Liver (tissue), 9 donors: ENCODE data around the gene THAP4. TPM values are rescaled to one million over a fixed set of nuclear protein-coding genes. Genes with fewer than 3 reads are reported as not detected.

Experiments used
- DNase-seq: peaks from one replicate; pipeline ENCODE4 v3.0.0-alpha.2; 2017; ENCODE audit warnings: low spot score
- H3K27ac ChIP-seq, 2 donors: one replicate each; pipeline ENCODE4 v1.7.0; 2013; ENCODE audit warnings: inconsistent platforms in 2 of 2, low read length in 2 of 2, control low read depth in 1 of 2, low read depth in 1 of 2, mild to moderate bottlenecking in 1 of 2
- H3K27me3 ChIP-seq, 4 donors: one replicate each; pipeline versions ENCODE4 v1.6.1 to v1.7.0; 2013; ENCODE audit warnings: low read length in 3 of 4, inconsistent platforms in 1 of 4, mild to moderate bottlenecking in 1 of 4, moderate library complexity in 1 of 4; ENCODE audit not compliant: control insufficient read depth in 4 of 4, insufficient read depth in 4 of 4
- H3K36me3 ChIP-seq, 4 donors: one replicate each; pipeline versions ENCODE4 v1.6.1 to v1.7.0; 2013; ENCODE audit warnings: low read length in 3 of 4, mild to moderate bottlenecking in 3 of 4, low read depth in 1 of 4, moderate library complexity in 1 of 4; ENCODE audit not compliant: control insufficient read depth in 4 of 4, insufficient read depth in 3 of 4
- H3K4me1 ChIP-seq, 4 donors: one replicate each; pipeline versions ENCODE4 v1.6.1 to v1.7.0; 2013; ENCODE audit warnings: low read length in 3 of 4, mild to moderate bottlenecking in 3 of 4, moderate library complexity in 1 of 4; ENCODE audit not compliant: control insufficient read depth in 4 of 4, insufficient read depth in 4 of 4
- H3K4me3 ChIP-seq, 3 donors: one replicate each; pipeline versions ENCODE4 v1.6.1 to v1.7.0; 2013; ENCODE audit warnings: low read length in 3 of 3, control low read depth in 1 of 3, low read depth in 1 of 3, mild to moderate bottlenecking in 1 of 3
- H3K9ac ChIP-seq, 2 donors: one replicate each; pipeline ENCODE4 v1.7.0; 2013; ENCODE audit warnings: low read length in 2 of 2, mild to moderate bottlenecking in 2 of 2, moderate library complexity in 2 of 2, control low read depth in 1 of 2, low read depth in 1 of 2
- H3K9me3 ChIP-seq, 4 donors: one replicate each; pipeline versions ENCODE4 v1.6.1 to v1.7.0; 2013; ENCODE audit warnings: low read length in 3 of 4; ENCODE audit not compliant: control insufficient read depth in 4 of 4
- EGR1 ChIP-seq, 2 donors: IDR thresholded peaks; 2 replicates each; pipeline ENCODE4 v1.6.1; 2016 to 2018; ENCODE audit warnings: antibody characterized with exemption in 2 of 2, low read depth in 2 of 2
- FOXA2 ChIP-seq: IDR thresholded peaks from 2 replicates; pipeline ENCODE4 v1.6.1; 2016; ENCODE audit warnings: antibody characterized with exemption
- GABPA ChIP-seq, 2 donors: IDR thresholded peaks in 1 of 2; conservative IDR thresholded peaks in 1 of 2; 2 replicates each; pipeline ENCODE4 v1.6.1; 2016; ENCODE audit warnings: antibody characterized with exemption in 2 of 2, mild to moderate bottlenecking in 1 of 2, moderate library complexity in 1 of 2
- HNF4A ChIP-seq, 2 donors: conservative IDR thresholded peaks; 2 replicates each; pipeline ENCODE4 v1.6.1; 2016; ENCODE audit warnings: antibody characterized with exemption in 2 of 2, mild to moderate bottlenecking in 2 of 2
- HNF4G ChIP-seq: IDR thresholded peaks from 2 replicates; pipeline ENCODE4 v1.6.1; 2016; ENCODE audit warnings: antibody characterized with exemption
- JUND ChIP-seq, 2 donors: IDR thresholded peaks; 2 replicates each; pipeline ENCODE4 v1.6.1; 2016; ENCODE audit warnings: antibody characterized with exemption in 2 of 2
- NR2F2 ChIP-seq: IDR thresholded peaks from 2 replicates; pipeline ENCODE4 v1.6.1; 2016; ENCODE audit warnings: antibody characterized with exemption
- RAD21 ChIP-seq, 2 donors: IDR thresholded peaks; 2 replicates each; pipeline ENCODE4 v1.6.1; 2016; ENCODE audit warnings: antibody characterized with exemption in 2 of 2, mild to moderate bottlenecking in 2 of 2
- RXRA ChIP-seq, 2 donors: IDR thresholded peaks; 2 replicates each; pipeline ENCODE4 v1.6.1; 2017 to 2018; ENCODE audit warnings: antibody characterized with exemption in 2 of 2, mild to moderate bottlenecking in 1 of 2
- SP1 ChIP-seq: IDR thresholded peaks from 2 replicates; pipeline ENCODE4 v1.6.1; 2018; ENCODE audit warnings: antibody characterized with exemption, mild to moderate bottlenecking
- TAF1 ChIP-seq: conservative IDR thresholded peaks from 2 replicates; pipeline ENCODE4 v1.6.1; 2016; ENCODE audit warnings: antibody characterized with exemption, mild to moderate bottlenecking
- YY1 ChIP-seq: IDR thresholded peaks from 2 replicates; pipeline ENCODE4 v1.6.1; 2016; ENCODE audit warnings: antibody characterized with exemption, mild to moderate bottlenecking
- WGBS: extraction: QIAGEN DNeasy Blood & Tissue Kit; methylation state at CpG from one replicate; pipeline ENCODE4 v1.1.7; 2013; 5-methylcytosine and 5-hydroxymethylcytosine counted together
- polyA plus RNA-seq, 2 donors: library from polyadenylated mRNA; stranded (reverse) in 1 of 2; unstranded in 1 of 2; fragments of 200-250 nt in 1 of 2; fragments of >200 nt in 1 of 2; fragmentation: Nextera tagmentation in 1 of 2; extraction: Ambion mirVana in 1 of 2; gene quantifications; one replicate each; pipeline versions ENCODE4 v1.2.1 to v1.2.3, GENCODE V29; 2013 to 2015
- total RNA-seq, 2 donors: library from RNA; depleted of rRNA; stranded (reverse); fragments of >200 nt; gene quantifications; one replicate each; pipeline ENCODE4 v1.2.3, GENCODE V29; 2014
- TF ChIP-seq, protein P1 (sequence below): IDR thresholded peaks from 2 replicates; pipeline ENCODE4 v1.6.1; 2016; ENCODE audit warnings: antibody characterized with exemption
- TF ChIP-seq, protein P2 (sequence below): IDR thresholded peaks from 2 replicates; pipeline ENCODE4 v1.6.1; 2016; ENCODE audit warnings: antibody characterized with exemption
- TF ChIP-seq, protein P3 (sequence below): IDR thresholded peaks from 2 replicates; pipeline ENCODE4 v1.6.1; 2016; ENCODE audit warnings: antibody characterized with exemption, mild to moderate bottlenecking
- TF ChIP-seq, protein P4 (sequence below): fragments of 150-350 bp; IDR thresholded peaks from 2 replicates; pipeline ENCODE4 v1.5.1; 2017; ENCODE audit warnings: improper control_type of control experiment, low read depth, low read length; ENCODE audit not compliant: missing input control
- TF ChIP-seq, protein P5 (sequence below): IDR thresholded peaks from 2 replicates; pipeline ENCODE4 v1.6.1; 2016; ENCODE audit warnings: antibody characterized with exemption
- donor health status: healthy.
- donor health status: healthy.
- donor health status: healthy.
- donor health status: healthy.
- donor health status: healthy.

THAP4 gene
- total and polyA plus RNA-seq, 4 donors = 16.8 to 33.1 (median 22.7) TPM

DNA sequence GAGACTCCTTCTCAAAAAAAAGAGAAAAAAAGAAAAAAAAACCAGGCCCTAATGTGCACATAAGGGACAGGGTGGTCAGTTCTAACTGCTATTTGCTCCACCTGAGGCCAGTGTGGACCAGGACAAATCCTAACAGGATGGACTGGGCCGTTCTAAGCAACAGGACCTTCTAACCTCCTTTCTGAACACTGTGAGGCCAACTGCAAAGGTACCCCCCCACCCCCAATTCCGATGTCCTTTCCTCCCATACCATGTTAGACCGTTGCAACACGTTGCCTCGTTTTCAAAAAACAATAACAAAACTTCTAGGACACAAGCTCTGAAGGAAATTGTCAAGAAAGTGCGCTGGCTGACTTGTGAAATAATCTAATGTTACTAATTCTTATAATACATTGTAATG lies 1.2 kb downstream of the THAP4 start:
- no peak for TF ChIP-seq TAF1
- TF ChIP-seq, protein P1, sequence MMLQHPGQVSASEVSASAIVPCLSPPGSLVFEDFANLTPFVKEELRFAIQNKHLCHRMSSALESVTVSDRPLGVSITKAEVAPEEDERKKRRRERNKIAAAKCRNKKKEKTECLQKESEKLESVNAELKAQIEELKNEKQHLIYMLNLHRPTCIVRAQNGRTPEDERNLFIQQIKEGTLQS = no peak
- no peak for TF ChIP-seq HNF4G
- no peak for TF ChIP-seq NR2F2
- no peak for TF ChIP-seq RAD21 (IDR thresholded peaks at IDR 0.05)
- TF ChIP-seq, protein P2, sequence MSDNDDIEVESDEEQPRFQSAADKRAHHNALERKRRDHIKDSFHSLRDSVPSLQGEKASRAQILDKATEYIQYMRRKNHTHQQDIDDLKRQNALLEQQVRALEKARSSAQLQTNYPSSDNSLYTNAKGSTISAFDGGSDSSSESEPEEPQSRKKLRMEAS = no peak
- TF ChIP-seq YY1 = no peak
- no peak for TF ChIP-seq EGR1 (IDR thresholded peaks at IDR 0.05; ENCODE audit: low read depth in 2 of 2)
- TF ChIP-seq HNF4A (conservative IDR thresholded peaks at IDR 0.05) = no peak
- TF ChIP-seq, protein P3, sequence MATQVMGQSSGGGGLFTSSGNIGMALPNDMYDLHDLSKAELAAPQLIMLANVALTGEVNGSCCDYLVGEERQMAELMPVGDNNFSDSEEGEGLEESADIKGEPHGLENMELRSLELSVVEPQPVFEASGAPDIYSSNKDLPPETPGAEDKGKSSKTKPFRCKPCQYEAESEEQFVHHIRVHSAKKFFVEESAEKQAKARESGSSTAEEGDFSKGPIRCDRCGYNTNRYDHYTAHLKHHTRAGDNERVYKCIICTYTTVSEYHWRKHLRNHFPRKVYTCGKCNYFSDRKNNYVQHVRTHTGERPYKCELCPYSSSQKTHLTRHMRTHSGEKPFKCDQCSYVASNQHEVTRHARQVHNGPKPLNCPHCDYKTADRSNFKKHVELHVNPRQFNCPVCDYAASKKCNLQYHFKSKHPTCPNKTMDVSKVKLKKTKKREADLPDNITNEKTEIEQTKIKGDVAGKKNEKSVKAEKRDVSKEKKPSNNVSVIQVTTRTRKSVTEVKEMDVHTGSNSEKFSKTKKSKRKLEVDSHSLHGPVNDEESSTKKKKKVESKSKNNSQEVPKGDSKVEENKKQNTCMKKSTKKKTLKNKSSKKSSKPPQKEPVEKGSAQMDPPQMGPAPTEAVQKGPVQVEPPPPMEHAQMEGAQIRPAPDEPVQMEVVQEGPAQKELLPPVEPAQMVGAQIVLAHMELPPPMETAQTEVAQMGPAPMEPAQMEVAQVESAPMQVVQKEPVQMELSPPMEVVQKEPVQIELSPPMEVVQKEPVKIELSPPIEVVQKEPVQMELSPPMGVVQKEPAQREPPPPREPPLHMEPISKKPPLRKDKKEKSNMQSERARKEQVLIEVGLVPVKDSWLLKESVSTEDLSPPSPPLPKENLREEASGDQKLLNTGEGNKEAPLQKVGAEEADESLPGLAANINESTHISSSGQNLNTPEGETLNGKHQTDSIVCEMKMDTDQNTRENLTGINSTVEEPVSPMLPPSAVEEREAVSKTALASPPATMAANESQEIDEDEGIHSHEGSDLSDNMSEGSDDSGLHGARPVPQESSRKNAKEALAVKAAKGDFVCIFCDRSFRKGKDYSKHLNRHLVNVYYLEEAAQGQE = no peak
- TF ChIP-seq, protein P4, sequence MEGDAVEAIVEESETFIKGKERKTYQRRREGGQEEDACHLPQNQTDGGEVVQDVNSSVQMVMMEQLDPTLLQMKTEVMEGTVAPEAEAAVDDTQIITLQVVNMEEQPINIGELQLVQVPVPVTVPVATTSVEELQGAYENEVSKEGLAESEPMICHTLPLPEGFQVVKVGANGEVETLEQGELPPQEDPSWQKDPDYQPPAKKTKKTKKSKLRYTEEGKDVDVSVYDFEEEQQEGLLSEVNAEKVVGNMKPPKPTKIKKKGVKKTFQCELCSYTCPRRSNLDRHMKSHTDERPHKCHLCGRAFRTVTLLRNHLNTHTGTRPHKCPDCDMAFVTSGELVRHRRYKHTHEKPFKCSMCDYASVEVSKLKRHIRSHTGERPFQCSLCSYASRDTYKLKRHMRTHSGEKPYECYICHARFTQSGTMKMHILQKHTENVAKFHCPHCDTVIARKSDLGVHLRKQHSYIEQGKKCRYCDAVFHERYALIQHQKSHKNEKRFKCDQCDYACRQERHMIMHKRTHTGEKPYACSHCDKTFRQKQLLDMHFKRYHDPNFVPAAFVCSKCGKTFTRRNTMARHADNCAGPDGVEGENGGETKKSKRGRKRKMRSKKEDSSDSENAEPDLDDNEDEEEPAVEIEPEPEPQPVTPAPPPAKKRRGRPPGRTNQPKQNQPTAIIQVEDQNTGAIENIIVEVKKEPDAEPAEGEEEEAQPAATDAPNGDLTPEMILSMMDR = no peak
- no peak for TF ChIP-seq FOXA2
- TF ChIP-seq, protein P5, sequence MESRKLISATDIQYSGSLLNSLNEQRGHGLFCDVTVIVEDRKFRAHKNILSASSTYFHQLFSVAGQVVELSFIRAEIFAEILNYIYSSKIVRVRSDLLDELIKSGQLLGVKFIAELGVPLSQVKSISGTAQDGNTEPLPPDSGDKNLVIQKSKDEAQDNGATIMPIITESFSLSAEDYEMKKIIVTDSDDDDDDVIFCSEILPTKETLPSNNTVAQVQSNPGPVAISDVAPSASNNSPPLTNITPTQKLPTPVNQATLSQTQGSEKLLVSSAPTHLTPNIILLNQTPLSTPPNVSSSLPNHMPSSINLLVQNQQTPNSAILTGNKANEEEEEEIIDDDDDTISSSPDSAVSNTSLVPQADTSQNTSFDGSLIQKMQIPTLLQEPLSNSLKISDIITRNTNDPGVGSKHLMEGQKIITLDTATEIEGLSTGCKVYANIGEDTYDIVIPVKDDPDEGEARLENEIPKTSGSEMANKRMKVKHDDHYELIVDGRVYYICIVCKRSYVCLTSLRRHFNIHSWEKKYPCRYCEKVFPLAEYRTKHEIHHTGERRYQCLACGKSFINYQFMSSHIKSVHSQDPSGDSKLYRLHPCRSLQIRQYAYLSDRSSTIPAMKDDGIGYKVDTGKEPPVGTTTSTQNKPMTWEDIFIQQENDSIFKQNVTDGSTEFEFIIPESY = no peak
- no peak for TF ChIP-seq SP1
- TF ChIP-seq JUND (IDR thresholded peaks at IDR 0.05) = no peak
- TF ChIP-seq RXRA (IDR thresholded peaks at IDR 0.05) = no peak
- TF ChIP-seq GABPA (IDR thresholded peaks at IDR 0.05 in 1 of 2, conservative IDR thresholded peaks at IDR 0.05 in 1 of 2) = no peak
- 17% methylated on average over 6 of the region's 6 CpGs for WGBS
- no peak for DNase-seq

More for the DNA sequence above, 1.2 kb downstream of the THAP4 start:
- Histone ChIP-seq H3K9ac (peak overlapping the region; percentile 16 to 64), H3K4me1 (peaks cover 10 to 35% (median 26%) of the 10 kb centered on the region in 4 donors), H3K9me3 (peaks cover 0 to 2% (median 0%) of the 10 kb centered on the region in 4 donors), H3K27me3 (no peaks in the 10 kb centered on the region), H3K4me3 (peak overlapping the region; percentile 49 to 99 (median 79)), H3K27ac (peak overlapping the region; percentile 35 to 63), H3K36me3 (peaks cover 8 to 24% (median 16%) of the 10 kb centered on the region in 4 donors)
